Kidney capillary endothelial cell (primary cell): ENCODE measurements around the gene KLHL22.
"Not testable (repeated sequence)": the region's sequence is repeated elsewhere in the genome, so short reads cannot be mapped to it uniquely, and the experiment has no call there.

Experiments
- DNase-seq: peaks from one replicate; pipeline ENCODE4 v3.0.0-alpha.2; 2018; ENCODE audit warnings: low spot score

The KLHL22 gene

GRCh38 chr22:20399866-20400605 is 95.6 kb downstream of the KLHL22 start:
- no peak for DNase-seq

- DNase-seq: no peak
Observed at GRCh38 chr22:20398420-20398819, 97.2 kb downstream of the KLHL22 start.

GRCh38 chr22:20397498-20397897 is 98.1 kb downstream of the KLHL22 start:
- DNase-seq: no peak

- no peak for DNase-seq
Observed at GRCh38 chr22:20396639-20397038, 99.0 kb downstream of the KLHL22 start.

- DNase-seq: no peak
Observed at GRCh38 chr22:20395907-20396287, 99.7 kb downstream of the KLHL22 start.

- DNase-seq: no peak
Observed at GRCh38 chr22:20395181-20395906, 100.3 kb downstream of the KLHL22 start.

GRCh38 chr22:20393705-20394476 is 101.7 kb downstream of the KLHL22 start, which contains the start of gene ZNF74:
ZNF74 (plus strand) TSS chr22:20394151; CDS start chr22:20394629, 478 bp downstream.
- DNase-seq: peak; percentile 89

- no peak for DNase-seq
Observed at GRCh38 chr22:20392983-20393704, 102.5 kb downstream of the KLHL22 start.

GRCh38 chr22:20392365-20392881 is 103.2 kb downstream of the KLHL22 start:
- DNase-seq: not testable (repeated sequence)
